ENCODE measurements around the gene CTLA4. TPM values are rescaled to one million over a fixed set of nuclear protein-coding genes. Genes with fewer than 3 reads are reported as not detected.
A peak's percentile ranks its signal among the peaks of the same experiment; 100 is the strongest.

Gene CTLA4
- total RNA-seq, 2 donors from 2014 or later: 132 to 254 TPM

- Mint-ChIP-seq H3K9me3 (peaks cover 12 to 13% of the 10 kb centered on the region in 2 donors), H3K4me3 (no peak overlapping the region), H3K27me3 (ENCODE audit: low read depth) (no peaks in the 10 kb centered on the region), H3K36me3 (ENCODE audit: insufficient read depth in 2 of 2) (peaks cover 17 to 25% of the 10 kb centered on the region in 2 donors), H3K27ac (no peak overlapping the region), H3K4me1 (ENCODE audit: low read depth) (peaks cover 21% of the 10 kb centered on the region)
- DNase-seq (no peak), ATAC-seq (replicated peaks in 1 of 2) (no peak)
These were observed 36.5 kb downstream of the CTLA4 start for GRCh38 chr2:203904022-203904421.

GRCh38 chr2:203905656-203906055, 38.1 kb downstream of the CTLA4 start:
- Mint-ChIP-seq H3K4me1 (ENCODE audit: low read depth) (peaks cover 29% of the 10 kb centered on the region), H3K36me3 (ENCODE audit: insufficient read depth in 2 of 2) (peaks cover 14 to 21% of the 10 kb centered on the region in 2 donors), H3K27me3 (ENCODE audit: low read depth) (no peaks in the 10 kb centered on the region), H3K4me3 (no peak overlapping the region), H3K9me3 (peaks cover 8 to 12% of the 10 kb centered on the region in 2 donors), H3K27ac (no peak overlapping the region)
- ATAC-seq (replicated peaks in 1 of 2): no peak
- no peak for DNase-seq

- peak in 1 of 2 donors; percentile 64 for ATAC-seq (replicated peaks in 1 of 2)
These were observed 40.7 kb downstream of the CTLA4 start for GRCh38 chr2:203908066-203908796.

GRCh38 chr2:203908797-203909185, 41.2 kb downstream of the CTLA4 start:
- no peak for DNase-seq
- peak in 1 of 2 donors; percentile 8 for ATAC-seq (replicated peaks in 1 of 2)
- peaks cover 3% of the 10 kb centered on the region for H3K27me3 Mint-ChIP-seq (ENCODE audit: low read depth)
- peak overlapping the region; percentile 13 for H3K27ac Mint-ChIP-seq
- H3K9me3 Mint-ChIP-seq: peaks cover 0 to 2% of the 10 kb centered on the region in 2 donors
- peaks cover 31% of the 10 kb centered on the region for H3K4me1 Mint-ChIP-seq (ENCODE audit: low read depth)
- H3K4me3 Mint-ChIP-seq: peak overlapping the region in 1 of 2 donors; percentile 41
- peaks cover 0 to 4% of the 10 kb centered on the region in 2 donors for H3K36me3 Mint-ChIP-seq (ENCODE audit: insufficient read depth in 2 of 2)

More at GRCh38 chr2:203908066-203908796, 40.7 kb downstream of the CTLA4 start:
- Mint-ChIP-seq H3K9me3 (peaks cover 0 to 2% of the 10 kb centered on the region in 2 donors), H3K27ac (no peak overlapping the region), H3K36me3 (ENCODE audit: insufficient read depth in 2 of 2) (peaks cover 1 to 4% of the 10 kb centered on the region in 2 donors), H3K27me3 (ENCODE audit: low read depth) (no peaks in the 10 kb centered on the region), H3K4me3 (peak overlapping the region in 1 of 2 donors; percentile 19), H3K4me1 (ENCODE audit: low read depth) (peaks cover 30% of the 10 kb centered on the region)
- no peak for DNase-seq

GRCh38 chr2:203909261-203909967, 41.8 kb downstream of the CTLA4 start:
- peak; percentile 71 to 72 for ATAC-seq (replicated peaks in 1 of 2)
- H3K4me1 Mint-ChIP-seq (ENCODE audit: low read depth): peaks cover 37% of the 10 kb centered on the region
- peak overlapping the region; percentile 11 to 41 for H3K4me3 Mint-ChIP-seq
- DNase-seq: peak in 1 of 2 donors; percentile 43
- peaks cover 0 to 1% of the 10 kb centered on the region in 2 donors for H3K36me3 Mint-ChIP-seq (ENCODE audit: insufficient read depth in 2 of 2)
- H3K27me3 Mint-ChIP-seq (ENCODE audit: low read depth): peaks cover 9% of the 10 kb centered on the region
- peak overlapping the region; percentile 13 for H3K27ac Mint-ChIP-seq
- no peaks in the 10 kb centered on the region for H3K9me3 Mint-ChIP-seq

GRCh38 chr2:203909974-203910373, 42.4 kb downstream of the CTLA4 start:
- Mint-ChIP-seq H3K27ac (peak overlapping the region; percentile 1), H3K27me3 (ENCODE audit: low read depth) (peaks cover 14% of the 10 kb centered on the region), H3K9me3 (no peaks in the 10 kb centered on the region), H3K4me3 (peak overlapping the region; percentile 29 to 41), H3K4me1 (ENCODE audit: low read depth) (peaks cover 43% of the 10 kb centered on the region), H3K36me3 (ENCODE audit: insufficient read depth in 2 of 2) (no peaks in the 10 kb centered on the region)
- DNase-seq (peak in 1 of 2 donors; percentile 40), ATAC-seq (replicated peaks in 1 of 2) (peak; percentile 55 to 72)

GRCh38 chr2:203913947-203914346, 46.4 kb downstream of the CTLA4 start:
- Mint-ChIP-seq H3K4me3 (peak overlapping the region; percentile 5 to 45), H3K9me3 (no peaks in the 10 kb centered on the region), H3K27ac (no peak overlapping the region), H3K27me3 (ENCODE audit: low read depth) (peaks cover 17% of the 10 kb centered on the region), H3K4me1 (ENCODE audit: low read depth) (peaks cover 65% of the 10 kb centered on the region), H3K36me3 (ENCODE audit: insufficient read depth in 2 of 2) (no peaks in the 10 kb centered on the region)
- ATAC-seq (replicated peaks in 1 of 2) (no peak), DNase-seq (no peak)

- H3K36me3 Mint-ChIP-seq (ENCODE audit: insufficient read depth in 2 of 2): no peaks in the 10 kb centered on the region
- H3K9me3 Mint-ChIP-seq: no peaks in the 10 kb centered on the region
- peaks cover 62% of the 10 kb centered on the region for H3K4me1 Mint-ChIP-seq (ENCODE audit: low read depth)
- peak overlapping the region; percentile 5 to 45 for H3K4me3 Mint-ChIP-seq
- ATAC-seq (replicated peaks in 1 of 2) (peak; percentile 52), DNase-seq (peak in 1 of 2 donors; percentile 40)
- no peak overlapping the region for H3K27ac Mint-ChIP-seq
- H3K27me3 Mint-ChIP-seq (ENCODE audit: low read depth): peaks cover 17% of the 10 kb centered on the region
These were observed 47.1 kb downstream of the CTLA4 start for GRCh38 chr2:203914546-203915182.

- Mint-ChIP-seq H3K4me3 (peak overlapping the region; percentile 6 to 17), H3K4me1 (ENCODE audit: low read depth) (peaks cover 57% of the 10 kb centered on the region), H3K36me3 (ENCODE audit: insufficient read depth in 2 of 2) (no peaks in the 10 kb centered on the region), H3K9me3 (no peaks in the 10 kb centered on the region), H3K27me3 (ENCODE audit: low read depth) (peaks cover 17% of the 10 kb centered on the region), H3K27ac (no peak overlapping the region)
- ATAC-seq (replicated peaks in 1 of 2): no peak
- no peak for DNase-seq
These were observed 47.7 kb downstream of the CTLA4 start for GRCh38 chr2:203915256-203915655.

- DNase-seq (no peak), ATAC-seq (replicated peaks in 1 of 2) (peak; percentile 17 to 37)
- peaks cover 51% of the 10 kb centered on the region for H3K4me1 Mint-ChIP-seq (ENCODE audit: low read depth)
- no peak overlapping the region for H3K27ac Mint-ChIP-seq
- peaks cover 17% of the 10 kb centered on the region for H3K27me3 Mint-ChIP-seq (ENCODE audit: low read depth)
- no peaks in the 10 kb centered on the region for H3K9me3 Mint-ChIP-seq
- no peaks in the 10 kb centered on the region for H3K36me3 Mint-ChIP-seq (ENCODE audit: insufficient read depth in 2 of 2)
- peak overlapping the region in 1 of 2 donors; percentile 47 for H3K4me3 Mint-ChIP-seq
These were observed 49.2 kb downstream of the CTLA4 start for GRCh38 chr2:203916756-203917155.

GRCh38 chr2:203918264-203918663, 50.7 kb downstream of the CTLA4 start:
- H3K27ac Mint-ChIP-seq: no peak overlapping the region
- H3K9me3 Mint-ChIP-seq: no peaks in the 10 kb centered on the region
- no peaks in the 10 kb centered on the region for H3K36me3 Mint-ChIP-seq (ENCODE audit: insufficient read depth in 2 of 2)
- H3K27me3 Mint-ChIP-seq (ENCODE audit: low read depth): peaks cover 17% of the 10 kb centered on the region
- peaks cover 51% of the 10 kb centered on the region for H3K4me1 Mint-ChIP-seq (ENCODE audit: low read depth)
- DNase-seq (no peak), ATAC-seq (replicated peaks in 1 of 2) (peak in 1 of 2 donors; percentile 11)
- no peak overlapping the region for H3K4me3 Mint-ChIP-seq

- DNase-seq (no peak), ATAC-seq (replicated peaks in 1 of 2) (no peak)
- H3K9me3 Mint-ChIP-seq: no peaks in the 10 kb centered on the region
- no peaks in the 10 kb centered on the region for H3K36me3 Mint-ChIP-seq (ENCODE audit: insufficient read depth in 2 of 2)
- H3K4me1 Mint-ChIP-seq (ENCODE audit: low read depth): peaks cover 50% of the 10 kb centered on the region
- no peak overlapping the region for H3K27ac Mint-ChIP-seq
- no peak overlapping the region for H3K4me3 Mint-ChIP-seq
- H3K27me3 Mint-ChIP-seq (ENCODE audit: low read depth): peaks cover 14% of the 10 kb centered on the region
These were observed 51.3 kb downstream of the CTLA4 start for GRCh38 chr2:203918839-203919238.

Data from activated T-cell treated with anti-CD3 and anti-CD28 coated beads, Interleukin-2, amount 50 U/mL, for 72 hours (primary cell).